K562 (cell line): ENCODE data around the gene QARS1. TPM values are rescaled to one million over a fixed set of nuclear protein-coding genes. Genes with fewer than 3 reads are reported as not detected.
A peak's percentile ranks its signal among the peaks of the same experiment; 100 is the strongest.

ENCODE experiments used
- ATAC-seq: fragments of 200-7000 bp; cut with Tn5 transposase; 3 replicates; pipeline ENCODE4 v1.9.1; 2020; ENCODE audit warnings: moderate library complexity
- BruUV-seq: library from RNA; stranded (reverse); fragments of 400-500 nt; replicated peaks from 2 replicates; lab custom pipeline; 2021; lab: Mats Ljungman, UMichigan
- CTCF ChIA-PET: fragments of 300-600 bp; formaldehyde crosslinking; extraction: SDS; loops from one replicate; lab custom pipeline; 2021; ENCODE audit warnings: low intra/inter-chr PET ratio; lab: Yijun Ruan, JAX
- POLR2A ChIA-PET: fragments of 300-600, 350-650 bp; sonication (Branson Sonifier 250); formaldehyde crosslinking; extraction: SDS; loops from one replicate; lab custom pipeline; 2021; ENCODE audit warnings: antibody characterized with exemption, inconsistent platforms; lab: Yijun Ruan, JAX
- DNase-seq, 4 experiments: peaks; one replicate each; pipeline versions ENCODE4 v3.0.0 to v3.0.0-alpha.2; 2011 to 2018; ENCODE audit warnings: low spot score in 3 of 4, mixed read lengths in 3 of 4; ENCODE audit errors: extremely low read depth in 1 of 4
- FAIRE-seq: peaks from 2 replicates; lab custom pipeline; 2011; peaks lifted over from hg19 to GRCh38; lab: Jason Lieb, UNC
- H2AFZ ChIP-seq: 2 replicates; pipeline ENCODE4 v1.6.0; 2011; ENCODE audit warnings: low read depth, low read length, control low read depth, inconsistent platforms
- H3K27ac ChIP-seq: fragments of 200-600 bp; 3 replicates; pipeline ENCODE4 v1.8.0; 2011; ENCODE audit warnings: low read depth, mild to moderate bottlenecking, control low read depth, inconsistent platforms, low read length, moderate library complexity, mixed read lengths; ENCODE audit errors: extremely low read depth
- H3K27me3 ChIP-seq, 2 experiments: fragments of 300-600 bp in 1 of 2; 2 replicates in 1 of 2; 3 replicates in 1 of 2; pipeline versions ENCODE4 v1.6.0 to v1.8.0; 2011; ENCODE audit warnings: inconsistent platforms in 2 of 2, low read length in 2 of 2, mild to moderate bottlenecking in 1 of 2, mixed read lengths in 1 of 2, moderate library complexity in 1 of 2; ENCODE audit not compliant: control insufficient read depth in 2 of 2, insufficient read depth in 2 of 2
- H3K36me3 ChIP-seq: fragments of 300-600 bp; 3 replicates; pipeline ENCODE4 v1.8.0; 2011; ENCODE audit warnings: mild to moderate bottlenecking, low read length, inconsistent platforms; ENCODE audit not compliant: control insufficient read depth, insufficient read depth
- H3K4me1 ChIP-seq, 2 experiments: fragments of 200-600 bp in 1 of 2; replicated peaks in 1 of 2; 2 replicates in 1 of 2; 3 replicates in 1 of 2; pipeline versions ENCODE4 v1.5.1 to v1.8.0; 2011; ENCODE audit warnings: inconsistent platforms in 2 of 2, low read length in 2 of 2, mild to moderate bottlenecking in 1 of 2, mixed read lengths in 1 of 2, moderate library complexity in 1 of 2; ENCODE audit not compliant: control insufficient read depth in 2 of 2, insufficient read depth in 2 of 2
- H3K4me2 ChIP-seq: 2 replicates; pipeline ENCODE4 v1.6.1; 2011; ENCODE audit warnings: low read length, control low read depth, inconsistent platforms, mixed read lengths; ENCODE audit not compliant: insufficient read depth
- H3K4me3 ChIP-seq: fragments of 200-600 bp; sonication (generic), shearing (Covaris generic); 2 replicates; pipeline ENCODE4 v1.5.1; 2016; ENCODE audit warnings: control low read depth, inconsistent platforms
- H3K79me2 ChIP-seq: fragments of 200-600 bp; 3 replicates; pipeline ENCODE4 v1.8.0; 2011; ENCODE audit warnings: low read length, inconsistent platforms; ENCODE audit not compliant: control insufficient read depth, insufficient read depth
- H3K9ac ChIP-seq, 2 experiments: 2 replicates each; pipeline versions ENCODE4 v1.6.0 to v1.6.1; 2011; ENCODE audit warnings: low read depth in 2 of 2, low read length in 2 of 2, control low read depth in 1 of 2, inconsistent platforms in 1 of 2, mild to moderate bottlenecking in 1 of 2, mixed read lengths in 1 of 2; ENCODE audit not compliant: insufficient read depth in 1 of 2
- H3K9me1 ChIP-seq: one replicate; pipeline ENCODE4 v1.6.0; 2011; ENCODE audit warnings: inconsistent platforms, mild to moderate bottlenecking, low read length, moderate library complexity; ENCODE audit not compliant: control insufficient read depth, insufficient read depth
- H3K9me3 ChIP-seq: replicated peaks from 2 replicates; pipeline ENCODE4 v1.5.1; 2011; ENCODE audit warnings: low read depth, low read length, inconsistent platforms; ENCODE audit not compliant: control insufficient read depth, insufficient read depth
- H4K20me1 ChIP-seq: replicated peaks from 2 replicates; pipeline ENCODE4 v1.6.1; 2011; ENCODE audit warnings: low read length, inconsistent platforms, mixed read lengths; ENCODE audit not compliant: control insufficient read depth, insufficient read depth
- GTF2F1 ChIP-seq: IDR thresholded peaks from 2 replicates; pipeline ENCODE4 v1.6.1; 2011; ENCODE audit warnings: low read depth, low read length, improper control_type of control experiment
- HNRNPLL ChIP-seq: fragments of 200-400 bp; formaldehyde crosslinking; IDR thresholded peaks from 2 replicates; pipeline ENCODE4 v1.6.1; 2017; ENCODE audit warnings: low read length, low read depth, mild to moderate bottlenecking; ENCODE audit not compliant: poor library complexity, severe bottlenecking
- PTRF ChIP-seq: fragments of 450-650 bp; IDR thresholded peaks from 2 replicates; pipeline ENCODE4 v1.6.1; 2016; ENCODE audit warnings: mild to moderate bottlenecking, missing genetic modification characterization, missing compliant biosample characterization
- RAD21 ChIP-seq, 2 experiments: fragments of 250-450 bp in 1 of 2; fragments of 450-650 bp in 1 of 2; sonication (Bioruptor Pico) in 1 of 2; formaldehyde crosslinking in 1 of 2; IDR thresholded peaks in 1 of 2; conservative IDR thresholded peaks in 1 of 2; 2 replicates each; pipeline versions ENCODE4 v1.4.0 to v1.8.0; 2020 to 2022; ENCODE audit warnings: mild to moderate bottlenecking in 2 of 2, moderate library complexity in 1 of 2
- STAT5A ChIP-seq: IDR thresholded peaks from 2 replicates; pipeline ENCODE4 v1.6.1; 2012; ENCODE audit warnings: low read length, inconsistent platforms, borderline replicate concordance
- ZNF121 ChIP-seq: sonication (generic); formaldehyde crosslinking; conservative IDR thresholded peaks from 2 replicates; pipeline ENCODE4 v1.8.0; 2022; ENCODE audit warnings: missing genetic modification reagents
- ZNF134 ChIP-seq: fragments of 250-450 bp; sonication (Bioruptor Pico); conservative IDR thresholded peaks from 2 replicates; pipeline ENCODE4 v1.4.0; 2020
- ZNF263 ChIP-seq: sonication (generic); formaldehyde crosslinking; IDR thresholded peaks from 2 replicates; pipeline ENCODE4 v1.8.0; 2022; ENCODE audit warnings: mild to moderate bottlenecking, missing genetic modification reagents, borderline replicate concordance
- WGBS: fragments of 100-300 bp; shearing (Covaris generic); methylation state at CpG from one replicate; pipeline ENCODE4 v1.1.6; 2016; ENCODE audit warnings: low coverage, mixed read lengths; ENCODE audit not compliant: insufficient coverage; ENCODE audit errors: missing lambda C conversion rate; 5-methylcytosine and 5-hydroxymethylcytosine counted together
- in situ Hi-C: fragments of 300-500 bp; cut with MboI; formaldehyde crosslinking; loops from 4 replicates; pipeline ENCODE4 v1.15.0; 2018; ENCODE audit warnings: inconsistent platforms, mixed read lengths
- intact Hi-C: fragments of 100-400 bp; cut with micrococcal nuclease; formaldehyde crosslinking; loops from 2 replicates; pipeline ENCODE4 v1.14.2; 2022
- polyA plus RNA-seq, 8 experiments: library from polyadenylated mRNA; depleted of rRNA in 4 of 8; stranded (reverse) in 5 of 8; unstranded in 3 of 8; fragments of >200 nt; fragmentation: Nextera tagmentation in 2 of 8; fragmentation: Illumina TruSeq in 1 of 8; extraction: Ambion mirVana in 2 of 8; extraction: Trizol in 1 of 8; gene quantifications; 2 replicates each; pipeline versions ENCODE4 v1.2.1 to v1.2.3, GENCODE V29; 2011 to 2014; ENCODE audit warnings: inconsistent platforms in 1 of 8, missing spikeins in 1 of 8
- total RNA-seq, 7 experiments: library from RNA; depleted of rRNA in 6 of 7; stranded (reverse); fragments of >200 nt in 6 of 7; fragmentation: Illumina TruSeq in 2 of 7; extraction: Trizol in 2 of 7; gene quantifications; 2 replicates each; pipeline versions ENCODE4 v1.2.1 to v1.2.3, GENCODE V29; 2011 to 2021; ENCODE audit warnings: low replicate concordance in 1 of 7
- TF ChIP-seq, protein P1 (sequence below): sonication (generic); formaldehyde crosslinking; IDR thresholded peaks from 2 replicates; pipeline ENCODE4 v1.4.0; 2020; ENCODE audit warnings: mild to moderate bottlenecking, missing genetic modification reagents
- TF ChIP-seq, protein P2 (sequence below): fragments of 450-650 bp; IDR thresholded peaks from 2 replicates; pipeline ENCODE4 v1.6.1; 2018; ENCODE audit not compliant: partially characterized antibody
- TF ChIP-seq, protein P3 (sequence below): fragments of 250-450 bp; sonication (Bioruptor Pico); IDR thresholded peaks from 2 replicates; pipeline ENCODE4 v1.8.0; 2021; ENCODE audit warnings: borderline replicate concordance, mild to moderate bottlenecking, moderate library complexity; ENCODE audit not compliant: poor library complexity, severe bottlenecking
- TF ChIP-seq, protein P4 (sequence below), 3 experiments: IDR thresholded peaks in 2 of 3; conservative IDR thresholded peaks in 1 of 3; 2 replicates each; pipeline ENCODE4 v1.5.1; 2011 to 2012; ENCODE audit warnings: low read length in 3 of 3, mild to moderate bottlenecking in 3 of 3, control low read depth in 2 of 3, improper control_type of control experiment in 1 of 3, inconsistent platforms in 1 of 3, low read depth in 1 of 3, mixed read lengths in 1 of 3, moderate library complexity in 1 of 3; ENCODE audit not compliant: insufficient read depth in 2 of 3

The QARS1 gene
- total and polyA plus RNA-seq, 9 of the 15 experiments (the other 6 are each of a cell fraction or from before 2014, with no cell fraction given): 148 to 310 (median 273) TPM

DNA sequence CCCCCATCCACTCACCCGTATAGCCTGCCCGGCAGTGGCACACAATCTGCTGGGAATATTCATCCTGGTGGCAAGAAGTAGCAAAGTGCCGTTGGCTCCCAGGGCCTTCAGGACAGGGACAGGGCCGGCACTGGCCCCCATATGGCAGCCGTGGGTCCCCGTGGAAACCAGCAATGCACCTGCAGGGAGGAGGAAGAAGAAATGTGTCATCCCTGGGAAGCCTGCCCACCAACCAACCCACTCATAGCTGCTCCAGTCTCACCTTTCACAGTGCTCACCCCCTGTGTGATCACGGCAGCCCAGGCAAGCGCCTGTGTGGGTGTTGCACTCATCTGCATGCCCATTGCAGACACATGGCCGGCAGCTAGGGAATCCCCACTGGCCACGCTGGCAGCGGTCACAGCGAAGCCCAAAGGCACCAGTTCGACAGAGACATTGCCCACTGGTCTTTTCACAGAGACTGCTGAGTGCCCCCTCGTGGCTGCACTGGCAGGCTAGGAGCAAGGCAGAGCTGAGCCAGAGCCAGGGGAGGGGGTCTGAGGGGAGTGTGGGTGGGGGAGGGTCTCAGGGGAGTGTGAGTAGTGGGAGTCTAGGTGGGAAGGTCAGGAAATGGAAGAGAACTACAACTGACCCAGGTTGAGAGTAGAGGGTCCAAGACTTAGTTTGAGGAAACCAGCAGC is 20.6 kb upstream of the QARS1 start:
- FAIRE-seq (no peak), ATAC-seq (no peak), DNase-seq (peak in 1 of 4 experiments; percentile 18)
- no peak overlapping the region for H3K27ac ChIP-seq
- in situ Hi-C loops (no loop called here), intact Hi-C loops (no loop called here)
- H3K4me3 ChIP-seq: no peak overlapping the region
- H3K9me3 ChIP-seq: no peaks in the 10 kb centered on the region
- CTCF ChIA-PET: no interaction called here
- peak overlapping the region in 1 of 2 experiments; percentile 68; a peak in 1 of 4 replicates for H3K9ac ChIP-seq
- H3K36me3 ChIP-seq: 0 out of 3 replicates have a peak, but pooled peaks cover 2% of the 10 kb centered on the region
- H3K4me1 ChIP-seq: peaks cover 0 to 31% of the 10 kb centered on the region in 2 experiments; a peak in 2 of 5 replicates
- H3K9me1 ChIP-seq: no peaks in the 10 kb centered on the region
- no peak overlapping the region for H3K4me2 ChIP-seq
- POLR2A ChIA-PET: no interaction called here
- no peak overlapping the region for H2AFZ ChIP-seq
- WGBS: 43% methylated on average over 8 of the region's 14 CpGs
- peaks cover 5% of the 10 kb centered on the region for H3K79me2 ChIP-seq
- no peaks in the 10 kb centered on the region for H4K20me1 ChIP-seq
- H3K27me3 ChIP-seq: no peaks in the 10 kb centered on the region
- no TSS peak for BruUV-seq
- TF ChIP-seq ZNF134 (CRISPR knock-in tag) (no peak), RAD21 (CRISPR knock-in tag; conservative IDR thresholded peaks at IDR 0.05 in 1 of 2, IDR thresholded peaks at IDR 0.05 in 1 of 2) (0 out of 4 replicates have a peak, but pooled peaks of 1 of the 2 experiments have one; percentile 20), HNRNPLL (no peak), ZNF121 (no peak), ZNF263 (CRISPR knock-in tag) (no peak), PTRF (tag) (no peak), STAT5A (no peak), GTF2F1 (no peak)
- TF ChIP-seq, protein P1, sequence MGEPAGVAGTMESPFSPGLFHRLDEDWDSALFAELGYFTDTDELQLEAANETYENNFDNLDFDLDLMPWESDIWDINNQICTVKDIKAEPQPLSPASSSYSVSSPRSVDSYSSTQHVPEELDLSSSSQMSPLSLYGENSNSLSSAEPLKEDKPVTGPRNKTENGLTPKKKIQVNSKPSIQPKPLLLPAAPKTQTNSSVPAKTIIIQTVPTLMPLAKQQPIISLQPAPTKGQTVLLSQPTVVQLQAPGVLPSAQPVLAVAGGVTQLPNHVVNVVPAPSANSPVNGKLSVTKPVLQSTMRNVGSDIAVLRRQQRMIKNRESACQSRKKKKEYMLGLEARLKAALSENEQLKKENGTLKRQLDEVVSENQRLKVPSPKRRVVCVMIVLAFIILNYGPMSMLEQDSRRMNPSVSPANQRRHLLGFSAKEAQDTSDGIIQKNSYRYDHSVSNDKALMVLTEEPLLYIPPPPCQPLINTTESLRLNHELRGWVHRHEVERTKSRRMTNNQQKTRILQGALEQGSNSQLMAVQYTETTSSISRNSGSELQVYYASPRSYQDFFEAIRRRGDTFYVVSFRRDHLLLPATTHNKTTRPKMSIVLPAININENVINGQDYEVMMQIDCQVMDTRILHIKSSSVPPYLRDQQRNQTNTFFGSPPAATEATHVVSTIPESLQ (CRISPR knock-in tag): no peak
- TF ChIP-seq, protein P2, sequence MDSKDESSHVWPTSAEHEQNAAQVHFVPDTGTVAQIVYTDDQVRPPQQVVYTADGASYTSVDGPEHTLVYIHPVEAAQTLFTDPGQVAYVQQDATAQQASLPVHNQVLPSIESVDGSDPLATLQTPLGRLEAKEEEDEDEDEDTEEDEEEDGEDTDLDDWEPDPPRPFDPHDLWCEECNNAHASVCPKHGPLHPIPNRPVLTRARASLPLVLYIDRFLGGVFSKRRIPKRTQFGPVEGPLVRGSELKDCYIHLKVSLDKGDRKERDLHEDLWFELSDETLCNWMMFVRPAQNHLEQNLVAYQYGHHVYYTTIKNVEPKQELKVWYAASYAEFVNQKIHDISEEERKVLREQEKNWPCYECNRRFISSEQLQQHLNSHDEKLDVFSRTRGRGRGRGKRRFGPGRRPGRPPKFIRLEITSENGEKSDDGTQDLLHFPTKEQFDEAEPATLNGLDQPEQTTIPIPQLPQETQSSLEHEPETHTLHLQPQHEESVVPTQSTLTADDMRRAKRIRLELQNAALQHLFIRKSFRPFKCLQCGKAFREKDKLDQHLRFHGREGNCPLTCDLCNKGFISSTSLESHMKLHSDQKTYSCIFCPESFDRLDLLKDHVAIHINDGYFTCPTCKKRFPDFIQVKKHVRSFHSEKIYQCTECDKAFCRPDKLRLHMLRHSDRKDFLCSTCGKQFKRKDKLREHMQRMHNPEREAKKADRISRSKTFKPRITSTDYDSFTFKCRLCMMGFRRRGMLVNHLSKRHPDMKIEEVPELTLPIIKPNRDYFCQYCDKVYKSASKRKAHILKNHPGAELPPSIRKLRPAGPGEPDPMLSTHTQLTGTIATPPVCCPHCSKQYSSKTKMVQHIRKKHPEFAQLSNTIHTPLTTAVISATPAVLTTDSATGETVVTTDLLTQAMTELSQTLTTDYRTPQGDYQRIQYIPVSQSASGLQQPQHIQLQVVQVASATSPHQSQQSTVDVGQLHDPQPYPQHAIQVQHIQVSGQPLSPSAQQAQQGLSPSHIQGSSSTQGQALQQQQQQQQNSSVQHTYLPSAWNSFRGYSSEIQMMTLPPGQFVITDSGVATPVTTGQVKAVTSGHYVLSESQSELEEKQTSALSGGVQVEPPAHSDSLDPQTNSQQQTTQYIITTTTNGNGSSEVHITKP: no peak
- TF ChIP-seq, protein P3, sequence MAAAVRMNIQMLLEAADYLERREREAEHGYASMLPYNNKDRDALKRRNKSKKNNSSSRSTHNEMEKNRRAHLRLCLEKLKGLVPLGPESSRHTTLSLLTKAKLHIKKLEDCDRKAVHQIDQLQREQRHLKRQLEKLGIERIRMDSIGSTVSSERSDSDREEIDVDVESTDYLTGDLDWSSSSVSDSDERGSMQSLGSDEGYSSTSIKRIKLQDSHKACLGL (CRISPR knock-in tag): no peak
- TF ChIP-seq, protein P4, sequence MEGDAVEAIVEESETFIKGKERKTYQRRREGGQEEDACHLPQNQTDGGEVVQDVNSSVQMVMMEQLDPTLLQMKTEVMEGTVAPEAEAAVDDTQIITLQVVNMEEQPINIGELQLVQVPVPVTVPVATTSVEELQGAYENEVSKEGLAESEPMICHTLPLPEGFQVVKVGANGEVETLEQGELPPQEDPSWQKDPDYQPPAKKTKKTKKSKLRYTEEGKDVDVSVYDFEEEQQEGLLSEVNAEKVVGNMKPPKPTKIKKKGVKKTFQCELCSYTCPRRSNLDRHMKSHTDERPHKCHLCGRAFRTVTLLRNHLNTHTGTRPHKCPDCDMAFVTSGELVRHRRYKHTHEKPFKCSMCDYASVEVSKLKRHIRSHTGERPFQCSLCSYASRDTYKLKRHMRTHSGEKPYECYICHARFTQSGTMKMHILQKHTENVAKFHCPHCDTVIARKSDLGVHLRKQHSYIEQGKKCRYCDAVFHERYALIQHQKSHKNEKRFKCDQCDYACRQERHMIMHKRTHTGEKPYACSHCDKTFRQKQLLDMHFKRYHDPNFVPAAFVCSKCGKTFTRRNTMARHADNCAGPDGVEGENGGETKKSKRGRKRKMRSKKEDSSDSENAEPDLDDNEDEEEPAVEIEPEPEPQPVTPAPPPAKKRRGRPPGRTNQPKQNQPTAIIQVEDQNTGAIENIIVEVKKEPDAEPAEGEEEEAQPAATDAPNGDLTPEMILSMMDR (IDR thresholded peaks at IDR 0.05 in 2 of 3, conservative IDR thresholded peaks at IDR 0.05 in 1 of 3; ENCODE audit: insufficient read depth in 2 of 3, low read depth in 1 of 3, low read length in 3 of 3): peak in 1 of 3 experiments; percentile 39; a peak in 2 of 6 replicates
